GM12873 (cell line): ENCODE data around the gene CDK18.

Source experiments
- CTCF ChIP-seq: IDR thresholded peaks from 2 replicates; pipeline ENCODE4 v1.5.1; 2012; ENCODE audit warnings: low read depth, mild to moderate bottlenecking, moderate library complexity, low read length, control low read depth; ENCODE audit not compliant: insufficient read depth; ENCODE audit errors: missing control alignments

The CDK18 gene

GRCh38 chr1:205528446-205528886 is 24.0 kb downstream of the CDK18 start:
- TF ChIP-seq CTCF = no peak

GRCh38 chr1:205528887-205529825 is 24.7 kb downstream of the CDK18 start:
- TF ChIP-seq CTCF = peak; percentile 90

GRCh38 chr1:205530116-205530515 is 25.6 kb downstream of the CDK18 start:
- TF ChIP-seq CTCF = no peak

- TF ChIP-seq CTCF = no peak
Observed at GRCh38 chr1:205531191-205532025, 26.9 kb downstream of the CDK18 start.

GRCh38 chr1:205532026-205532898 is 27.8 kb downstream of the CDK18 start:
- no peak for TF ChIP-seq CTCF

DNA sequence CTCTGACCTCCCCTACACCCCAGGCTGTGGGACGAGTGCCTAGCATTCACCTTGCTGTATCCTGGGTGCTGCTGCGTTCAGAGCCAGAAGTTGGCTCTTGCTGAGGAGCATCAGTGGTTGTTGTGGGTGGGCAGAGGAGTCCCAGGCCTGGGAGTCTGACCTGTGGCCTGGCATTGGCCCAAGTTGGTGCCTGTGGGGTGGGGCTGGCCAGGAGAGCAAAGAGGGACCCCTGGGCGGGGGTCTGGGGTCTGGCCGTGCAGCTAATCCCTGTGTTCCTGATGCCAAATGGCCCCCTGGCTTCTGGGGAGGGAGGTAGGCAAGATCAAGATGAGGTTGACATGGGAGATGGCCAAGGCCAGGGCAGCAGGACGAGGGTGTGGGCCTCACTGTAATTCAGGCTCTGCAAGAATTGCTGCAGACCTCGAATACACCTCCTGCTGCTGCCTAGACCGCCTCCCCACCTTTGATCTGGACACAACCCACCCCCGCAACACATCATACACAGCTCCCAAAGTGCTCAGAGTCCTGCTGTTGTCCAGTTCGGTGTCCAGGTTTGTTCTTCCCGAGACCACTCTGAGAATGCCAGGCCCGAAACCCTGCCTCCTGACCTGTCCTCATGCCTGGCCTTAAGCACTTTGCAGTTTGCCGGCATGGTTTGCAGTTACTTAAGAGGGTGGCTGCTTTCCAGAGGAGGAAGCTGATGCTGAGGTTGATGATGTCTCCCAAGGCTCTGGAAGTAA is 28.7 kb downstream of the CDK18 start:
- no peak for TF ChIP-seq CTCF
